ENCODE measurements around the gene KIF13A.
"Not testable (repeated sequence)": the region's sequence is repeated elsewhere in the genome, so short reads cannot be mapped to it uniquely, and the experiment has no call there.

DNA sequence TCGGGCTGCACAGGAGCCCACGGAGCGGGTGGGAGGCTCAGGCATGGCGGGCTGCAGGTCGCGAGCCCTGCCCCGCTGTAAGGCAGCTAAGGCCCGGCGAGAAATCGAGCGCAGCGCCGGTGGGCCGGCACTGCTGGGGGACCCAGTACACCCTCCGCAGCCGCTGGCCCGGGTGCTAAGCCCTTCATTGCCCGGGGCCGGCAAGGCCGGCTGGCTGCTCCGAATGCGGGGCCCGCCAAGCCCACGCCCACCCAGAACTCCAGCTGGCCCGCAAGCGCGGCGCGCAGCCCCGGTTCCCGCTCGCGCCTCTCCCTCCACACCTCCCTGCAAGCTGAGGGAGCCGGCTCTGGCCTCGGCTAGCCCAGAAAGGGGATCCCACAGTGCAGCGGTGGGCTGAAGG is 11.2 kb downstream of the KIF13A start:
- TF ChIP-seq POLR2A (IDR thresholded peaks at IDR 0.05) = not testable (repeated sequence)
- TF ChIP-seq, protein P1, sequence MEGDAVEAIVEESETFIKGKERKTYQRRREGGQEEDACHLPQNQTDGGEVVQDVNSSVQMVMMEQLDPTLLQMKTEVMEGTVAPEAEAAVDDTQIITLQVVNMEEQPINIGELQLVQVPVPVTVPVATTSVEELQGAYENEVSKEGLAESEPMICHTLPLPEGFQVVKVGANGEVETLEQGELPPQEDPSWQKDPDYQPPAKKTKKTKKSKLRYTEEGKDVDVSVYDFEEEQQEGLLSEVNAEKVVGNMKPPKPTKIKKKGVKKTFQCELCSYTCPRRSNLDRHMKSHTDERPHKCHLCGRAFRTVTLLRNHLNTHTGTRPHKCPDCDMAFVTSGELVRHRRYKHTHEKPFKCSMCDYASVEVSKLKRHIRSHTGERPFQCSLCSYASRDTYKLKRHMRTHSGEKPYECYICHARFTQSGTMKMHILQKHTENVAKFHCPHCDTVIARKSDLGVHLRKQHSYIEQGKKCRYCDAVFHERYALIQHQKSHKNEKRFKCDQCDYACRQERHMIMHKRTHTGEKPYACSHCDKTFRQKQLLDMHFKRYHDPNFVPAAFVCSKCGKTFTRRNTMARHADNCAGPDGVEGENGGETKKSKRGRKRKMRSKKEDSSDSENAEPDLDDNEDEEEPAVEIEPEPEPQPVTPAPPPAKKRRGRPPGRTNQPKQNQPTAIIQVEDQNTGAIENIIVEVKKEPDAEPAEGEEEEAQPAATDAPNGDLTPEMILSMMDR (IDR thresholded peaks at IDR 0.05) = not testable (repeated sequence)
